Activated CD8-positive, alpha-beta memory T cell treated with anti-CD3 and anti-CD28 coated beads for 4 hours (primary cell): ENCODE results near the gene PDE4D.

Experiments used
- DNase-seq, 2 donors: peaks; one replicate each; pipeline ENCODE4 v3.0.0-alpha.2; 2020; ENCODE audit warnings: low read depth in 2 of 2

PDE4D gene

GRCh38 chr5:59040024-59040803 lies 853.3 kb downstream of the PDE4D start:
- DNase-seq = no peak

GRCh38 chr5:59039296-59040023 lies 854.1 kb downstream of the PDE4D start:
- DNase-seq = peak; percentile 73

- no peak for DNase-seq
These were observed 854.7 kb downstream of the PDE4D start for GRCh38 chr5:59038798-59039295.

- DNase-seq = no peak
These were observed 855.4 kb downstream of the PDE4D start for GRCh38 chr5:59037941-59038797.

GRCh38 chr5:59037453-59037852 lies 856.1 kb downstream of the PDE4D start:
- no peak for DNase-seq

- DNase-seq = no peak
These were observed 856.5 kb downstream of the PDE4D start for GRCh38 chr5:59037041-59037440.

DNA sequence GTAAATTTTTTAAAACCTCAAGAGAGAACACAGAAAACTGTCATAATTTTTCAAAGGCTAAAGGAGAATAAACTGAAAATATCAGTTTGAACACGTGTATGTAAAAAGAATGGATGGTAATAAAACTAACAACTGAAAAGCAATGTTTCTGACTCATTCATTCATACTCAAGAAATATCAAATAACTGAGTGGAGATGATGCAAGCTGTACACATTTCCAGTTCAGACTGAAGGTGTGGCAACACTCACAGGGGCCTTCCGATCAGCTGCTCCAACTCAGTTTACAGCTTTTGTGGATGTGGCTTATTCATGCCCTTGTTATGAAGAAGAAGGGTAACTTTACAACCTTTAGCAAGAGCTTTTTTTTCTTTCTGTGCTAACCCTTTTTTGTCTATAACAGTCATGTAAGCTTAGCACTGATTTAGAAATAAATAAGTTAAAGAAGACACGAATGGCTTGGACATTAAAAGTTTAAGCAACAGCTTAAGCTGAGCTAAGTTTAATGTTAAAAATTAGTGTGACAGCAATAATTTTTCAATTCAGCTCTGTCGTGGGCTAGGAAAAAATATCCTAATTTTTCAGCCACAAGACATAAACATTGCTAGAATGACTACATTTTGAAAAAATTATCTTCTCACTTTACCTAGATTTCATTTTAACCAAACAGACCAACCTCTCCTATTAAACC lies 857.1 kb downstream of the PDE4D start:
- no peak for DNase-seq

DNA sequence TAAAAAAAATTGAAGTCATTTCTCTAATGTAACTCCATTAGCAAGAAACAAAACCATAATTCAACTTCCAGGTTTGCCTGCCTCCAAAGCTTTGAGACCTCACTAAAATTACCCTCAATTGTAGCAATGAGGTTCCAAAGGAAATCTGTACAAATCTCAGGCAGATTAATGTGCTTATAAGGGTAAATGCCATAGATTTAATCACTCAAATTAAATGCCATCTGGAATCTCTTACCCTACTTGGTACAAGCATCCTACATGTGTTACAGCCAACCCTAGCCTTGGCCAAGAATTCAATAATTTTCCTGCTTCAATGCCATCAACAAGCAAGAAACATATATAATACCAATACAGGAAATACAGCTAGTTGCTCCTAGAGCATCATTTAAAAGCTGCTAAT lies 857.8 kb downstream of the PDE4D start:
- DNase-seq = no peak

GRCh38 chr5:59034498-59035186 lies 858.9 kb downstream of the PDE4D start:
- DNase-seq = no peak

GRCh38 chr5:59027145-59027907 lies 866.2 kb downstream of the PDE4D start:
- DNase-seq = no peak

DNA sequence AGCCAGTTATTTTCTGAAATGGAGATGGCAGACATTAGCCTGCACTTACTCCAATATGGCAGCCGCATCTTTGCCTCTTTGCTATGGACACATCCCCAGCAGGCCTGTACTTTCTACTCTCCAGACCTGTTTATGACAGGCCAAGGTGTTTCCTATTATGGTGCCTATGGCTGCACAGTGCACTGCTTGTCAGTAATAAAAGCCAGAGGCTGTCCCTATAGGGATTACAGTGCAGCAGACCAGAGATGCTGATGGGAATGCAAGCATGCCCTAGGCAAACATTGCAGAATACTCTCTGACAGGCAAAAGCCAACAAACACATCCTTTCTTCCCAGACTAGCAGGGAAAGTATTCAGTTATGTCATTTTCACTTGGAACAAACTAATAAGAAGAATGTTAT lies 867.8 kb downstream of the PDE4D start:
- DNase-seq = no peak

GRCh38 chr5:59021837-59022514 lies 871.5 kb downstream of the PDE4D start:
- DNase-seq = no peak

DNA sequence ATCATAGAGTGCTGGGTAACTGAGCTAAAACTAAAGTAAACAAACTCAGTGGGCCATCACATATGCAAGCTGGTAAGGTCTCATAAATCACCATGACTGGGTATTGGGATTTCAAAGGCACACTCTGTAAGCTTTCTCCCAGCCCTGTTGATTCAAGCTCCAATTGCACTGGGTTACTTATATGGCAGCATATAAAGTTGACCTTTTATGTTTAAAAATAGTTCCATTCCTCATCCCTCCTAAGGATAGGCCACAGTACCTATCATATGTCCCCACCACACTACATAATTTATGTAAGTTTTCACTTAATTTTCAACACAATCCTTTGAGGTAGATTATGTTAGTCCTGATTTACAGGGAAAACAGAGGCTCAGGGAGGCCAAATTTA lies 872.2 kb downstream of the PDE4D start:
- no peak for DNase-seq

DNA sequence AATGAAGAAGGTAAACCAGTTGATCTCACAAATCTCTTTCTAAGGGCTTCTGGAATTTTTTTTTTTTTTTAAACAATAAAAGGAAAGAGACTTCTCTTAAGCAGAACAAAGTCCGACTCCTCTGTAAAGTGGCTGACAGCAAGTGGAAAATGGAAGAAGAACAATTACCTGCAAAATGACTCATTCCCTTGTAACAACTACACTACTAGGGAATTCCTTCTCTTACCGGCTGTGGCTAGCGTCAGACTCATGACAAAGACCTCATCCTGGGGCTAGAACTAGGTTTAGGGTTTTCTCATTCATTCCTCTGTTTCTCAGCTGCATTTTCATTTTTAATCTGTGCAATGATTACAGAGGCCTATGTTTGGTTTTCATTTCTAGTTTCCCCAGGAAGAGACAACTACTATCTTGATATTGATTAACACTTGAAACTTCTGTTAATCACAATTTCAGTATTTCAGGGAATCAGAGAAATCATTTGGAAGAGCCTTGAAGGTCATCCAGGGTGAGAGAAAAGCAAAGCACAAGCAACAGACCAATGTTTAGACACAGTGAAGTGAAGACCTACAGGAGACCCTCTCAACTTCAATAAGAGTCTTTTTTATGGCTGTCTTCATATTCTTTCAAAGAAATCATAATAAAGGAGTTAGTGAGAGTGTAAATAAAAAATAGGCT lies 872.8 kb downstream of the PDE4D start:
- DNase-seq = no peak

DNA sequence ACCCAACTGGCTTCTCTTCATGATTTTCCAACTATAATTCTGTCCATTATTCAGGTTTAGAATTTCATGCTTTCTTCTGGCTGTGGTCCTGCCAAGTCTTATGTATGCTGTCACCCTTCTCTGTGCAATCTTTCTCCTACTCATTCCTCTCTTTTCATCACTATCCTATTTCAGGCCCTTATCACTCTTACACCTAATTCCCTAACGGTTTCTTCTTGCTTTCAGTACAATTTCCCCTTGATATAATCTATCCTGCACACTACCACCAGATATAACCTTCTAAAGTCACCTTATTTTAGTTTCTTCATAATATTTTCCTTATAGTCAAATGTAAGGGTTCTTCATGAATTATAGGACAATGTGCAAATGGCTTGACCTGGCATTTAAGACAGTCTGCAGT lies 874.4 kb downstream of the PDE4D start:
- DNase-seq = no peak

- no peak for DNase-seq
These were observed 876.6 kb downstream of the PDE4D start for GRCh38 chr5:59016925-59017324.

- DNase-seq = no peak
These were observed 884.6 kb downstream of the PDE4D start for GRCh38 chr5:59008816-59009473.

GRCh38 chr5:59007460-59008063 lies 886.0 kb downstream of the PDE4D start:
- no peak for DNase-seq
